ENCODE results near the gene PSMD11. TPM values are rescaled to one million over a fixed set of nuclear protein-coding genes. Genes with fewer than 3 reads are reported as not detected.
A peak's percentile ranks its signal among the peaks of the same experiment; 100 is the strongest.

PSMD11 gene
- total and polyA plus RNA-seq, 2 donors (not counting 3 experiments of a cell fraction or from before 2014, with no cell fraction given) = 59.4 to 153 TPM

GRCh38 chr17:32520104-32520701, 75.9 kb downstream of the PSMD11 start:
- H3K9me1 ChIP-seq (replicated peaks; ENCODE audit: control insufficient read depth, extremely low read depth, insufficient read depth, low read length) = no peaks in the 10 kb centered on the region
- H3K9ac ChIP-seq (replicated peaks; ENCODE audit: extremely low read depth, insufficient read depth, low read length) = peak overlapping the region; percentile 61
- FAIRE-seq = peak; percentile 99
- BruUV-seq (replicated peaks) = TSS peak; percentile 77
- dilution Hi-C loops (cut with MboI; ENCODE audit: extremely low pct_ligation_motif_present, low sequenced_read_pairs) (no loop called here), intact Hi-C loops (cut with micrococcal nuclease) (loop anchor here (1.0 kb wide), 2 partner anchors 16 to 31 kb away; no protein-coding TSS in a partner anchor)
- H3K36me3 ChIP-seq (ENCODE audit: control insufficient read depth in 2 of 2, extremely low read depth in 1 of 2, insufficient read depth in 2 of 2, low read length in 2 of 2) = no peaks in the 10 kb centered on the region
- peak overlapping the region; percentile 56 for H3K4me2 ChIP-seq (ENCODE audit: insufficient read depth, low read length)
- no peaks in the 10 kb centered on the region for H3K9me3 ChIP-seq (replicated peaks; ENCODE audit: control insufficient read depth, insufficient read depth, low read length)
- H4K20me1 ChIP-seq (replicated peaks; ENCODE audit: control insufficient read depth, extremely low read depth, insufficient read depth, low read length) = no peaks in the 10 kb centered on the region
- peaks cover 19% of the 10 kb centered on the region for H3K4me1 ChIP-seq (ENCODE audit: control insufficient read depth, extremely low read depth, insufficient read depth, low read length)
- peak; percentile 62 for DNase-seq (ENCODE audit: low read depth, low spot score)
- H3K4me3 ChIP-seq (replicated peaks in 1 of 3; ENCODE audit: insufficient read depth in 1 of 3, low read depth in 1 of 3, low read length in 3 of 3) = peak overlapping the region in 2 of 3 experiments; percentile 3 to 50
- H2AFZ ChIP-seq (ENCODE audit: low read depth, low read length) = peak overlapping the region; percentile 4
- peak overlapping the region; percentile 66 for H3K27ac ChIP-seq (ENCODE audit: insufficient read depth, low read depth, low read length)
- TF ChIP-seq POLR2AphosphoS5 (IDR thresholded peaks at IDR 0.05; ENCODE audit: insufficient read depth, low read depth, low read length) = peak; percentile 58
- TF ChIP-seq FOS (IDR thresholded peaks at IDR 0.05; ENCODE audit: borderline replicate concordance, insufficient read depth, low read length) = peak; percentile 15
- no peak for TF ChIP-seq EZH2 (IDR thresholded peaks at IDR 0.05; ENCODE audit: borderline replicate concordance, low read depth, low read length, severe bottlenecking)
- H3K27me3 ChIP-seq (ENCODE audit: control insufficient read depth in 2 of 2, insufficient read depth in 2 of 2, low read length in 2 of 2) = no peaks in the 10 kb centered on the region
- H3K79me2 ChIP-seq (ENCODE audit: control insufficient read depth, insufficient read depth, low read length) = no peaks in the 10 kb centered on the region
- POLR2A ChIA-PET = no interaction called here
- CTCF ChIA-PET = interaction anchor here (0.6 kb wide), 2 partner anchors 93 to 348 kb away, joined by 3 read pairs; no protein-coding TSS in a partner anchor

GRCh38 chr17:32520737-32521404, 76.6 kb downstream of the PSMD11 start:
- peak overlapping the region; percentile 56 for H3K4me2 ChIP-seq (ENCODE audit: insufficient read depth, low read length)
- dilution Hi-C loops (cut with MboI; ENCODE audit: extremely low pct_ligation_motif_present, low sequenced_read_pairs) (no loop called here), intact Hi-C loops (cut with micrococcal nuclease) (loop anchor here (1.0 kb wide), 2 partner anchors 15 to 30 kb away; no protein-coding TSS in a partner anchor)
- DNase-seq (ENCODE audit: low read depth, low spot score) = no peak
- ChIA-PET POLR2A (no interaction called here), CTCF (interaction anchor here (0.6 kb wide), 2 partner anchors 92 to 347 kb away, joined by 3 read pairs; no protein-coding TSS in a partner anchor)
- no peak for TF ChIP-seq EZH2 (IDR thresholded peaks at IDR 0.05; ENCODE audit: borderline replicate concordance, low read depth, low read length, severe bottlenecking)
- TF ChIP-seq GATA2 (IDR thresholded peaks at IDR 0.05; ENCODE audit: insufficient read depth, insufficient read length, low read depth, low read length) = no peak
- no peak for TF ChIP-seq JUN (IDR thresholded peaks at IDR 0.05; ENCODE audit: borderline replicate concordance, insufficient read depth, insufficient read length, low read depth)
- H2AFZ ChIP-seq (ENCODE audit: low read depth, low read length) = peak overlapping the region; percentile 3
- H3K27me3 ChIP-seq (ENCODE audit: control insufficient read depth in 2 of 2, insufficient read depth in 2 of 2, low read length in 2 of 2) = no peaks in the 10 kb centered on the region
- H3K4me3 ChIP-seq (replicated peaks in 1 of 3; ENCODE audit: insufficient read depth in 1 of 3, low read depth in 1 of 3, low read length in 3 of 3) = no peak overlapping the region
- no peaks in the 10 kb centered on the region for H3K79me2 ChIP-seq (ENCODE audit: control insufficient read depth, insufficient read depth, low read length)
- BruUV-seq (replicated peaks) = TSS peak; percentile 71
- no peak overlapping the region for H3K9ac ChIP-seq (replicated peaks; ENCODE audit: extremely low read depth, insufficient read depth, low read length)
- H3K36me3 ChIP-seq (ENCODE audit: control insufficient read depth in 2 of 2, extremely low read depth in 1 of 2, insufficient read depth in 2 of 2, low read length in 2 of 2) = no peaks in the 10 kb centered on the region
- peak overlapping the region; percentile 66 for H3K27ac ChIP-seq (ENCODE audit: insufficient read depth, low read depth, low read length)
- H4K20me1 ChIP-seq (replicated peaks; ENCODE audit: control insufficient read depth, extremely low read depth, insufficient read depth, low read length) = no peaks in the 10 kb centered on the region
- peaks cover 19% of the 10 kb centered on the region for H3K4me1 ChIP-seq (ENCODE audit: control insufficient read depth, extremely low read depth, insufficient read depth, low read length)
- peak; percentile 8 for FAIRE-seq
- no peaks in the 10 kb centered on the region for H3K9me1 ChIP-seq (replicated peaks; ENCODE audit: control insufficient read depth, extremely low read depth, insufficient read depth, low read length)
- no peaks in the 10 kb centered on the region for H3K9me3 ChIP-seq (replicated peaks; ENCODE audit: control insufficient read depth, insufficient read depth, low read length)
